CD14-positive monocyte (primary cell): ENCODE results near the gene KCTD2. TPM values are rescaled to one million over a fixed set of nuclear protein-coding genes. Genes with fewer than 3 reads are reported as not detected.
"Not testable (repeated sequence)": the region's sequence is repeated elsewhere in the genome, so short reads cannot be mapped to it uniquely, and the experiment has no call there.

ENCODE experiments used
- DNase-seq, 3 donors: peaks; one replicate each; pipeline ENCODE4 v3.0.0-alpha.2; 2011 to 2022
- H2AFZ ChIP-seq: 2 replicates; pipeline ENCODE4 v1.6.0; 2012; ENCODE audit warnings: mild to moderate bottlenecking, low read depth, low read length, inconsistent platforms; ENCODE audit not compliant: insufficient read depth, poor library complexity, severe bottlenecking
- H3K27ac ChIP-seq, 2 donors: 1 replicate in 1 of 2; 2 replicates in 1 of 2; pipeline ENCODE4 v1.5.1; 2012 to 2013; ENCODE audit warnings: low read length in 2 of 2, control low read depth in 1 of 2, inconsistent platforms in 1 of 2, low read depth in 1 of 2, mild to moderate bottlenecking in 1 of 2
- H3K27me3 ChIP-seq, 2 donors: one replicate each; pipeline versions ENCODE4 v1.6.0 to v1.6.1; 2011 to 2013; ENCODE audit warnings: low read length in 2 of 2; ENCODE audit not compliant: control insufficient read depth in 2 of 2, insufficient read depth in 2 of 2
- H3K36me3 ChIP-seq, 2 donors: replicated peaks in 1 of 2; 1 replicate in 1 of 2; 2 replicates in 1 of 2; pipeline versions ENCODE4 v1.5.1 to v1.6.1; 2012 to 2013; ENCODE audit warnings: low read length in 2 of 2, control low read depth in 1 of 2, inconsistent platforms in 1 of 2, mild to moderate bottlenecking in 1 of 2; ENCODE audit not compliant: insufficient read depth in 2 of 2, control insufficient read depth in 1 of 2
- H3K4me1 ChIP-seq, 2 donors: 1 replicate in 1 of 2; 2 replicates in 1 of 2; pipeline versions ENCODE4 v1.5.1 to v1.6.1; 2012 to 2013; ENCODE audit warnings: low read length in 2 of 2, control low read depth in 1 of 2, inconsistent platforms in 1 of 2, mild to moderate bottlenecking in 1 of 2, moderate library complexity in 1 of 2; ENCODE audit not compliant: insufficient read depth in 2 of 2, control insufficient read depth in 1 of 2
- H3K4me2 ChIP-seq: replicated peaks from 2 replicates; pipeline ENCODE3; 2012; ENCODE audit warnings: low read length, moderate library complexity, mild to moderate bottlenecking; ENCODE audit not compliant: poor library complexity, severe bottlenecking; ENCODE audit errors: extremely low read depth
- H3K4me3 ChIP-seq, 3 experiments: fragments of 200-600 bp in 1 of 3; sonication (generic) in 1 of 3; replicated peaks in 1 of 3; 1 replicate in 2 of 3; 2 replicates in 1 of 3; pipeline ENCODE4 v1.5.1; 2011 to 2013; ENCODE audit warnings: low read length in 3 of 3, mild to moderate bottlenecking in 3 of 3, control low read depth in 2 of 3, low read depth in 2 of 3, inconsistent platforms in 1 of 3, moderate library complexity in 1 of 3
- H3K79me2 ChIP-seq: 2 replicates; pipeline ENCODE4 v1.6.0; 2012; ENCODE audit warnings: mild to moderate bottlenecking, control low read depth, inconsistent platforms, low read length, moderate library complexity; ENCODE audit not compliant: insufficient read depth
- H3K9ac ChIP-seq: 2 replicates; pipeline ENCODE4 v1.6.0; 2017; ENCODE audit warnings: low read length, mild to moderate bottlenecking; ENCODE audit not compliant: insufficient read depth, poor library complexity, severe bottlenecking
- H3K9me3 ChIP-seq, 2 donors: replicated peaks in 1 of 2; 1 replicate in 1 of 2; 2 replicates in 1 of 2; pipeline versions ENCODE4 v1.5.1 to v1.6.1; 2012 to 2013; ENCODE audit warnings: low read length in 2 of 2, control low read depth in 1 of 2; ENCODE audit not compliant: control insufficient read depth in 1 of 2, insufficient read depth in 1 of 2
- H4K20me1 ChIP-seq: 2 replicates; pipeline ENCODE4 v1.6.0; 2012; ENCODE audit warnings: mild to moderate bottlenecking, low read length, control low read depth, moderate library complexity; ENCODE audit not compliant: insufficient read depth
- H3K27ac Mint-ChIP-seq, 7 donors: one replicate each; pipeline ENCODE4 v1.8.0; 2020; ENCODE audit warnings: mild to moderate bottlenecking in 7 of 7, mixed read lengths in 7 of 7, moderate library complexity in 6 of 7, inconsistent platforms in 2 of 7
- H3K27me3 Mint-ChIP-seq, 3 donors: one replicate each; pipeline ENCODE4 v1.8.0; 2021 to 2022; ENCODE audit warnings: low read depth in 3 of 3, mild to moderate bottlenecking in 3 of 3, mixed read lengths in 3 of 3, moderate library complexity in 3 of 3, inconsistent platforms in 1 of 3
- H3K36me3 Mint-ChIP-seq, 2 donors: one replicate each; pipeline ENCODE4 v1.8.0; 2020; ENCODE audit warnings: mixed read lengths in 2 of 2, inconsistent platforms in 1 of 2, mild to moderate bottlenecking in 1 of 2
- H3K4me1 Mint-ChIP-seq: one replicate; pipeline ENCODE4 v1.8.0; 2020; ENCODE audit warnings: mild to moderate bottlenecking, mixed read lengths
- H3K4me3 Mint-ChIP-seq, 2 donors: one replicate each; pipeline ENCODE4 v1.8.0; 2020; ENCODE audit warnings: mild to moderate bottlenecking in 2 of 2, mixed read lengths in 2 of 2, moderate library complexity in 1 of 2
- H3K9me3 Mint-ChIP-seq, 7 donors: one replicate each; pipeline ENCODE4 v1.8.0; 2020 to 2022; ENCODE audit warnings: mixed read lengths in 7 of 7, mild to moderate bottlenecking in 6 of 7, moderate library complexity in 6 of 7, inconsistent platforms in 2 of 7
- WGBS: methylation state at CpG from one replicate; pipeline ENCODE4 v1.1.5; 2013; ENCODE audit warnings: missing lambda C conversion rate; ENCODE audit not compliant: insufficient coverage; 5-methylcytosine and 5-hydroxymethylcytosine counted together
- intact Hi-C, 2 donors: fragments of 100-400 bp; cut with micrococcal nuclease; formaldehyde crosslinking; loops; one replicate each; pipeline versions ENCODE4 v1.15.0 to v1.15.1; 2023
- polyA plus RNA-seq, 3 donors: library from polyadenylated mRNA; depleted of rRNA in 1 of 3; unstranded in 2 of 3; stranded (reverse) in 1 of 3; fragments of 300-500 nt in 2 of 3; fragments of >200 nt in 1 of 3; fragmentation: Illumina TruSeq in 2 of 3; gene quantifications; 1 replicate in 2 of 3; 2 replicates in 1 of 3; pipeline ENCODE4 v1.2.3, GENCODE V29; 2012 to 2021
- TF ChIP-seq, protein P1 (sequence below): fragments of 200-600 bp; IDR thresholded peaks from one replicate; pipeline ENCODE4 v1.8.0; 2022; ENCODE audit warnings: antibody characterized with exemption, mild to moderate bottlenecking

Gene KCTD2
- polyA plus RNA-seq, 3 donors: 2.8 to 17.0 (median 2.9) TPM

DNA sequence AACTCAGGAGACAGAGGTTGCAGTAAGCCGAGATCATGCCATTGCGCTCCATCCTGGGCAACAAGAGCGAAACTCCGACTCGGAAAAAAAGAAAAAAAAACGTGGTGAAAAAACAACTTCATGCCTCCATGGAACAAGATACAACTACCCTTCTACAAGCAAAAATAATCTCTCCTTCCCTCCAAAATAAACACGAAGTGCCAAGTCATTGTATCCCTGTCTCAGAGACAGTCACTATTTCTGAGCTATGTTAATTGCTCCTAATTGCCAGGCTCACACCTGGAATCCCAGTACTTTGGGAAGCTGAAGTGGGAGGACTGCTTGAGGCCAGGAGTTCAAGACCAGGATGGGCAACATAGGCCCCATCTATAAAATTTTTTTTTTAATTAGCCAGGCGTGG, 21.7 kb downstream of the KCTD2 start:
- Histone ChIP-seq H2AFZ (no peak overlapping the region), H3K9ac (no peak overlapping the region), H3K4me2 (no peak overlapping the region), H3K36me3 (peaks cover 12 to 16% of the 10 kb centered on the region in 2 donors), H3K4me3 (no peak overlapping the region), H3K27me3 (no peaks in the 10 kb centered on the region), H3K79me2 (no peaks in the 10 kb centered on the region), H4K20me1 (no peaks in the 10 kb centered on the region), H3K9me3 (no peaks in the 10 kb centered on the region), H3K27ac (no peak overlapping the region), H3K4me1 (peaks cover 7 to 9% of the 10 kb centered on the region in 2 donors)
- Mint-ChIP-seq H3K4me3 (no peak overlapping the region), H3K4me1 (peaks cover 12% of the 10 kb centered on the region), H3K9me3 (no peaks in the 10 kb centered on the region), H3K27ac (no peak overlapping the region), H3K36me3 (peaks cover 14 to 17% of the 10 kb centered on the region in 2 donors), H3K27me3 (peaks cover 0 to 3% (median 1%) of the 10 kb centered on the region in 3 donors)
- TF ChIP-seq, protein P1, sequence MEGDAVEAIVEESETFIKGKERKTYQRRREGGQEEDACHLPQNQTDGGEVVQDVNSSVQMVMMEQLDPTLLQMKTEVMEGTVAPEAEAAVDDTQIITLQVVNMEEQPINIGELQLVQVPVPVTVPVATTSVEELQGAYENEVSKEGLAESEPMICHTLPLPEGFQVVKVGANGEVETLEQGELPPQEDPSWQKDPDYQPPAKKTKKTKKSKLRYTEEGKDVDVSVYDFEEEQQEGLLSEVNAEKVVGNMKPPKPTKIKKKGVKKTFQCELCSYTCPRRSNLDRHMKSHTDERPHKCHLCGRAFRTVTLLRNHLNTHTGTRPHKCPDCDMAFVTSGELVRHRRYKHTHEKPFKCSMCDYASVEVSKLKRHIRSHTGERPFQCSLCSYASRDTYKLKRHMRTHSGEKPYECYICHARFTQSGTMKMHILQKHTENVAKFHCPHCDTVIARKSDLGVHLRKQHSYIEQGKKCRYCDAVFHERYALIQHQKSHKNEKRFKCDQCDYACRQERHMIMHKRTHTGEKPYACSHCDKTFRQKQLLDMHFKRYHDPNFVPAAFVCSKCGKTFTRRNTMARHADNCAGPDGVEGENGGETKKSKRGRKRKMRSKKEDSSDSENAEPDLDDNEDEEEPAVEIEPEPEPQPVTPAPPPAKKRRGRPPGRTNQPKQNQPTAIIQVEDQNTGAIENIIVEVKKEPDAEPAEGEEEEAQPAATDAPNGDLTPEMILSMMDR: no peak
- WGBS: 100% methylated on average over 6 of the region's 8 CpGs
- intact Hi-C loops: no loop called here
- no peak for DNase-seq

DNA sequence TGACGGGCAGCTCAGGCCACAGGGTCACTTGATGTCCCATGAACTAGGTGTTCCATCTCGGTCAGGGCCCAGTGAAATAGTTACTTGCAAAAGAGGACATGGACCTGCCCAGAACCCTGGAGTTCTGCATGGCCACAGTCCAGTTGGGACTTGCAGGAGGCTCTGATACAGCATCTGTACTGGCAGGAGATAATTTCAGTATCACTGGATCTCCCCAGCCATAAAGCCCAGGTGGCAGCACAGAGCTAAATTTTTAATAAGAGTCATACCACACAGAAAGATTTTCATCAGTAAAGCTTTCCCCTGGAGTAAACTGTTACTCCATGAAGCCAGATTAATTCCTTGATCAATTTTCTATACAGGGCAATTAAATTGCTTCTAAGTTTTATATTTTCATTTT, 22.8 kb downstream of the KCTD2 start:
- Histone ChIP-seq H3K27ac (no peak overlapping the region), H3K36me3 (peaks cover 2 to 6% of the 10 kb centered on the region in 2 donors), H3K4me2 (no peak overlapping the region), H3K4me1 (peaks cover 8 to 9% of the 10 kb centered on the region in 2 donors), H3K9ac (no peak overlapping the region), H4K20me1 (no peaks in the 10 kb centered on the region), H3K4me3 (no peak overlapping the region), H3K27me3 (no peaks in the 10 kb centered on the region), H2AFZ (no peak overlapping the region), H3K9me3 (no peaks in the 10 kb centered on the region), H3K79me2 (no peaks in the 10 kb centered on the region)
- intact Hi-C loops: no loop called here
- Mint-ChIP-seq H3K4me3 (no peak overlapping the region), H3K4me1 (peaks cover 17% of the 10 kb centered on the region), H3K9me3 (no peaks in the 10 kb centered on the region), H3K36me3 (peaks cover 4 to 7% of the 10 kb centered on the region in 2 donors), H3K27me3 (peaks cover 0 to 3% (median 1%) of the 10 kb centered on the region in 3 donors), H3K27ac (no peak overlapping the region)
- DNase-seq: peak in 1 of 3 donors; percentile 36
- TF ChIP-seq, protein P1: peak; percentile 38
- WGBS: 90% methylated on average over 2 of the region's 2 CpGs

DNA sequence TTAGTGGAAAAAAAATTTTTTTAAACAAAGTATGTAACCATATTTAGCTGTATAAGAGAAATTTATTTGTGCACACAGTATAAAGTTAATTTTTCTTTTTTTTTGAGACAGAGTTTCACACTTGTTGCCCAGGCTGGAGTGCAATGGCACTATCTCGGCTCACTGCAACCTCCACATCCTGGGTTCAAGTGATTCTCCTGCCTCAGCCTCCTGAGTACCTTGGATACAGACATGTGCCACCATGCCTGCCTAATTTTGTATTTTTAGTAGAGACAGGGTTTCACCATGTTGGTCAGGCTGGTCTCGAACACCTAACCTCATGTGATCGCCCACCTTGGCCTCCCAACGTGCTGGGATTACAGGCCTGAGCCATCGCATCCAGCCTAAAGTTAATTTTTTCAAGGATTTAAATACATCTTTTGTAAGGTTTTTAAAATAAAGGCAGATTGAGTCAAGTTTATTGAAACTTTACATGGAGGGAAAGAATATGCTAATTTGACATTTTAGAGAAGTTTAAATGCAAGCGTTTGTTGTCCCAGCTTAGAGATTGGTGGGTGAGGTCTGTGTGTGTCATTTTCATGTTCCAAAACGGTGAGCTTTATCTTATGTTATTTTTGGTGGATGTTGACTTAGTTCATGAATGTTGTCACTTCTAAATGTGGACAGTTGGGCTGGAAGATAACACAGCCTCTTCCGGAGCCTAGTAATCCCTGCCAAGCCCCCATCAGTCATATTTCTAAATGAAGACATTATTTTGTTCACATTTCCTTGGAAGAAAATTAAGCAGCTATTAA, 24.6 kb downstream of the KCTD2 start:
- H3K36me3 ChIP-seq, H3K4me3 ChIP-seq, DNase-seq, H3K4me2 ChIP-seq, H3K9me3 ChIP-seq, H3K9ac ChIP-seq, H3K9me3 Mint-ChIP-seq, H3K27ac Mint-ChIP-seq, H3K27me3 Mint-ChIP-seq, H3K27me3 ChIP-seq, H2AFZ ChIP-seq, intact Hi-C loops, H3K79me2 ChIP-seq, H3K36me3 Mint-ChIP-seq, H3K27ac ChIP-seq, H3K4me3 Mint-ChIP-seq, H4K20me1 ChIP-seq: not testable (repeated sequence)
- 93% methylated on average over 2 of the region's 8 CpGs for WGBS
- peaks cover 16 to 20% of the 10 kb centered on the region in 2 donors for H3K4me1 ChIP-seq
- peaks cover 26% of the 10 kb centered on the region for H3K4me1 Mint-ChIP-seq
